K562 (cell line): ENCODE measurements around the gene NAT8L. TPM values are rescaled to one million over a fixed set of nuclear protein-coding genes. Genes with fewer than 3 reads are reported as not detected.

Experiments
- JUN ChIP-seq, 2 experiments: sonication (generic) in 1 of 2; formaldehyde crosslinking in 1 of 2; IDR thresholded peaks; 2 replicates each; pipeline versions ENCODE4 v1.6.1 to v1.8.0; 2012 to 2022; ENCODE audit warnings: borderline replicate concordance in 2 of 2, mild to moderate bottlenecking in 2 of 2, improper control_type of control experiment in 1 of 2, low read depth in 1 of 2, low read length in 1 of 2, missing genetic modification reagents in 1 of 2
- NR2C1 ChIP-seq, 2 experiments: fragments of 450-650 bp; IDR thresholded peaks; 2 replicates each; pipeline ENCODE4 v1.6.1; 2017; ENCODE audit warnings: mild to moderate bottlenecking in 2 of 2, antibody characterized with exemption in 1 of 2, inconsistent platforms in 1 of 2, missing compliant biosample characterization in 1 of 2, missing genetic modification characterization in 1 of 2
- RERE ChIP-seq: sonication (generic); formaldehyde crosslinking; IDR thresholded peaks from 2 replicates; pipeline ENCODE4 v1.8.0; 2023; ENCODE audit warnings: missing genetic modification reagents, mild to moderate bottlenecking, borderline replicate concordance
- SMAD4 ChIP-seq: fragments of 250-450 bp; sonication (Bioruptor Pico); conservative IDR thresholded peaks from 2 replicates; pipeline ENCODE4 v1.8.0; 2021; ENCODE audit warnings: inconsistent platforms, mild to moderate bottlenecking, moderate library complexity
- SMARCA5 ChIP-seq: fragments of 450-650 bp; IDR thresholded peaks from 2 replicates; pipeline ENCODE4 v1.6.1; 2016
- SRF ChIP-seq, 2 experiments: fragments of 250-450, 450-650 bp in 1 of 2; sonication (Bioruptor Pico) in 1 of 2; sonication (generic) in 1 of 2; formaldehyde crosslinking; IDR thresholded peaks; 2 replicates each; pipeline versions ENCODE4 v1.5.0 to v1.5.1; 2020 to 2022; ENCODE audit warnings: mild to moderate bottlenecking in 1 of 2, missing genetic modification reagents in 1 of 2
- ZNF586 ChIP-seq: fragments of 450-650 bp; formaldehyde crosslinking; conservative IDR thresholded peaks from 2 replicates; pipeline ENCODE4 v1.4.0; 2020; ENCODE audit warnings: mild to moderate bottlenecking, moderate library complexity
- polyA plus RNA-seq, 8 experiments: library from polyadenylated mRNA; depleted of rRNA in 4 of 8; stranded (reverse) in 5 of 8; unstranded in 3 of 8; fragments of >200 nt; fragmentation: Nextera tagmentation in 2 of 8; fragmentation: Illumina TruSeq in 1 of 8; extraction: Ambion mirVana in 2 of 8; extraction: Trizol in 1 of 8; gene quantifications; 2 replicates each; pipeline versions ENCODE4 v1.2.1 to v1.2.3, GENCODE V29; 2011 to 2014; ENCODE audit warnings: inconsistent platforms in 1 of 8, missing spikeins in 1 of 8
- total RNA-seq, 7 experiments: library from RNA; depleted of rRNA in 6 of 7; stranded (reverse); fragments of >200 nt in 6 of 7; fragmentation: Illumina TruSeq in 2 of 7; extraction: Trizol in 2 of 7; gene quantifications; 2 replicates each; pipeline versions ENCODE4 v1.2.1 to v1.2.3, GENCODE V29; 2011 to 2021; ENCODE audit warnings: low replicate concordance in 1 of 7

Gene NAT8L
- total and polyA plus RNA-seq, 9 of the 15 experiments (the other 6 are each of a cell fraction or from before 2014, with no cell fraction given): 0.06 to 11.0 (median 1.5) TPM

DNA sequence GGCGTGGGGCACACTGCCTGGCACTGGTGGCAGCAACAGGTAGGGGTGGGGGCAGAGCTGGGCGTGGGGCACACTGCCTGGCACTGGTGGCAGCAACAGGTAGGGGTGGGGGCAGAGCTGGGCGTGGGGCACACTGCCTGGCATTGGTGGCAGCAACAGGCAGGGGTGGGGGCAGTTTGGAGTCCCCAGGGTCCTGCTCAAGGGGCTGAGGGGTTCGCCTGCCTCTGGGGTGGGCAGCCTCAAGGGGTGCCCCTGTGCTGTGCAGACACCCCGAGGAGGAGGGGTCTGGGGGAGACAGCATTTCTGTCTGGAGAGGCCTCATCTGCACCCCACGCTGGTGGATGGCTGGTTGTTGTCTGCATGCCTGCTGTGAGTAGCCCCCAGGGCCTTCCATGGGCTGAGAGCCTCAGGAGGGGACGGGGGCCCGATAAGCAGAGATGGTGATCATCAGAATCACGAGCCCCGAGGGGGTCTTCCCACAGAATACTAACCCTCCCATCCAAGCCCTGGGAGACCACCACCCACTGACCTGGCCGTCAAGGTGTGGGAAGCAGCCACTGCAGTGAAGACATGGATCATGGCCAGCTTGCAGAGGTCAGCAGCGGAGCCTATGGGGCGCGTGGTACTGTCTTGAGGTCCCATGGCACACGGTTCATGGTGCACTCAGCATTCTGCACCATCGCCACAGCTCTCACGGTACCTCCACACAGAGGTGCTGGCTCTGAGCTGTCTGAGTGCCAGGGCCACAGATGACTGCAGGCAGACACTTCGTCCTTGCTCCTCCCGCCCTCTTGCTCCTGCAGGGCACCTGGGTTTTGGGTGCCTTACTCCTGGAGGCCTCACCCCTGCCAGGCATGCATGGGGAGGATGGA lies 21.5 kb downstream of the NAT8L start (continued):
- TF ChIP-seq NR2C1 (IDR thresholded peaks at IDR 0.05) (no peak), NR2C1 (tag; IDR thresholded peaks at IDR 0.05) (no peak), JUN (IDR thresholded peaks at IDR 0.05; ENCODE audit: borderline replicate concordance, low read depth, low read length) (no peak), JUN (CRISPR knock-in tag; IDR thresholded peaks at IDR 0.05; ENCODE audit: borderline replicate concordance) (no peak), SMARCA5 (no peak), SRF (CRISPR knock-in tag; IDR thresholded peaks at IDR 0.05) (no peak), SMAD4 (CRISPR knock-in tag) (no peak), ZNF586 (CRISPR knock-in tag) (no peak), RERE (no peak)
